ENCODE results near the gene PDLIM4. TPM values are rescaled to one million over a fixed set of nuclear protein-coding genes. Genes with fewer than 3 reads are reported as not detected.

PDLIM4 gene
- total RNA-seq, 1 donor: 67.7 TPM

GRCh38 chr5:132238901-132239500, 18.5 kb upstream of the PDLIM4 start:
- H4K20me1 ChIP-seq (ENCODE audit: insufficient read depth, low read length): no peaks in the 10 kb centered on the region
- H3K4me3 ChIP-seq (ENCODE audit: insufficient read depth, low read length): no peak overlapping the region
- H3K27me3 ChIP-seq (ENCODE audit: insufficient read depth, low read length): no peaks in the 10 kb centered on the region
- no peak overlapping the region for H3K4me2 ChIP-seq (ENCODE audit: insufficient read depth, low read length)
- no peaks in the 10 kb centered on the region for H3K9me3 ChIP-seq (ENCODE audit: low read depth, low read length)
- DNase-seq (ENCODE audit: insufficient read length, low spot score, missing footprints): no peak
- H3K36me3 ChIP-seq (ENCODE audit: insufficient read depth, low read length): no peaks in the 10 kb centered on the region
- H3K27ac ChIP-seq (ENCODE audit: low read depth, low read length): no peak overlapping the region
- TF ChIP-seq, protein P1, sequence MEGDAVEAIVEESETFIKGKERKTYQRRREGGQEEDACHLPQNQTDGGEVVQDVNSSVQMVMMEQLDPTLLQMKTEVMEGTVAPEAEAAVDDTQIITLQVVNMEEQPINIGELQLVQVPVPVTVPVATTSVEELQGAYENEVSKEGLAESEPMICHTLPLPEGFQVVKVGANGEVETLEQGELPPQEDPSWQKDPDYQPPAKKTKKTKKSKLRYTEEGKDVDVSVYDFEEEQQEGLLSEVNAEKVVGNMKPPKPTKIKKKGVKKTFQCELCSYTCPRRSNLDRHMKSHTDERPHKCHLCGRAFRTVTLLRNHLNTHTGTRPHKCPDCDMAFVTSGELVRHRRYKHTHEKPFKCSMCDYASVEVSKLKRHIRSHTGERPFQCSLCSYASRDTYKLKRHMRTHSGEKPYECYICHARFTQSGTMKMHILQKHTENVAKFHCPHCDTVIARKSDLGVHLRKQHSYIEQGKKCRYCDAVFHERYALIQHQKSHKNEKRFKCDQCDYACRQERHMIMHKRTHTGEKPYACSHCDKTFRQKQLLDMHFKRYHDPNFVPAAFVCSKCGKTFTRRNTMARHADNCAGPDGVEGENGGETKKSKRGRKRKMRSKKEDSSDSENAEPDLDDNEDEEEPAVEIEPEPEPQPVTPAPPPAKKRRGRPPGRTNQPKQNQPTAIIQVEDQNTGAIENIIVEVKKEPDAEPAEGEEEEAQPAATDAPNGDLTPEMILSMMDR (IDR thresholded peaks at IDR 0.05; ENCODE audit: extremely low read depth, low read depth, low read length): no peak
- no peak overlapping the region for H2AFZ ChIP-seq (ENCODE audit: low read length)
- H3K4me1 ChIP-seq (ENCODE audit: insufficient read depth, low read length): peaks cover 12% of the 10 kb centered on the region
- H3K79me2 ChIP-seq (ENCODE audit: insufficient read depth, low read length): no peaks in the 10 kb centered on the region

DNA sequence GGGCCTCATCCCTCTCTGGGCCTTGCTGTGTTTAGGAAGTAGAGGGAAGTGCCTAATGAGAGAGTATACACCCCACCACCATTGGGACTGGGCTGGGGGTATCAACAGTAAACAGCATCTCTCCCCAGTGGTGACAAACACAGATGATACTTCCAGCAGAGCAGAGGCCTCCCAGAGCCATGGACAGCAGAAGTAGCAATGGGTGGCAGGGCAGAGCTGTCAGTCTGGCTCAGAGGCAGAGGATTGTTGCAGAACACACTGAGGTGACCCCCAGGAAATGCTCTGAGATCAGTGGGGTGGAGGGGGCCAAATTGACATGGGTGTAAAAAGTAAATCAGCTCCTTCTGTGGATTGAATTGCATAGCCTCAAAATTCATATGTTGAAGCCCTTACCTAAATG, 17.7 kb upstream of the PDLIM4 start:
- H3K4me3 ChIP-seq (ENCODE audit: insufficient read depth, low read length): no peak overlapping the region
- no peaks in the 10 kb centered on the region for H3K9me3 ChIP-seq (ENCODE audit: low read depth, low read length)
- no peaks in the 10 kb centered on the region for H4K20me1 ChIP-seq (ENCODE audit: insufficient read depth, low read length)
- no peak for DNase-seq (ENCODE audit: insufficient read length, low spot score, missing footprints)
- H3K27ac ChIP-seq (ENCODE audit: low read depth, low read length): no peak overlapping the region
- H3K79me2 ChIP-seq (ENCODE audit: insufficient read depth, low read length): no peaks in the 10 kb centered on the region
- H3K27me3 ChIP-seq (ENCODE audit: insufficient read depth, low read length): no peaks in the 10 kb centered on the region
- peaks cover 12% of the 10 kb centered on the region for H3K4me1 ChIP-seq (ENCODE audit: insufficient read depth, low read length)
- H3K4me2 ChIP-seq (ENCODE audit: insufficient read depth, low read length): no peak overlapping the region
- no peak overlapping the region for H2AFZ ChIP-seq (ENCODE audit: low read length)
- H3K36me3 ChIP-seq (ENCODE audit: insufficient read depth, low read length): no peaks in the 10 kb centered on the region
- TF ChIP-seq, protein P1 (IDR thresholded peaks at IDR 0.05; ENCODE audit: extremely low read depth, low read depth, low read length): no peak

GRCh38 chr5:132243366-132243977, 14.0 kb upstream of the PDLIM4 start:
- Histone ChIP-seq H2AFZ (ENCODE audit: low read length) (no peak overlapping the region), H3K79me2 (ENCODE audit: insufficient read depth, low read length) (no peaks in the 10 kb centered on the region), H3K36me3 (ENCODE audit: insufficient read depth, low read length) (no peaks in the 10 kb centered on the region), H3K9me3 (ENCODE audit: low read depth, low read length) (no peaks in the 10 kb centered on the region), H3K27ac (ENCODE audit: low read depth, low read length) (no peak overlapping the region), H3K4me2 (ENCODE audit: insufficient read depth, low read length) (no peak overlapping the region), H3K27me3 (ENCODE audit: insufficient read depth, low read length) (no peaks in the 10 kb centered on the region), H3K4me3 (ENCODE audit: insufficient read depth, low read length) (no peak overlapping the region), H4K20me1 (ENCODE audit: insufficient read depth, low read length) (no peaks in the 10 kb centered on the region), H3K4me1 (ENCODE audit: insufficient read depth, low read length) (no peaks in the 10 kb centered on the region)
- DNase-seq (ENCODE audit: insufficient read length, low spot score, missing footprints): no peak
- TF ChIP-seq, protein P1 (IDR thresholded peaks at IDR 0.05; ENCODE audit: extremely low read depth, low read depth, low read length): no peak

DNA sequence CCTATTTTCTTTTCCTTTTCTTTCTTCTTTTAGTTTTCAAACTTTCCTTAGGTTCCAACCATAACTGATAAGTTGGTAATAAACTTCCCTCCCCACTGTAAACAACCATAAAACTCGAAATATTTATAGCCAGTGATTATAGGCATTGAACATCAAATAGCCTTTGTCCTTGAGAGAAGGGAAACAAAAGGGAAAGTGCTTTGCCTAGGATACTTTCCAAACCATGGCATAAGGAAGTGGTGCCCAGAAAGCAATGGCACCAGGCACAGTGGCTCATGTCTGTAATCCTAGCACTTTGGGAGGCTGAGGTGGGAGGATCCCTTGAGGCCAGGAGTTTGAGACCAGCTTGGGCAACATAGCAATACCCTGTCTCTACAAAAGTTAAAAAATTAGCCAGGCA, 11.9 kb upstream of the PDLIM4 start:
- H3K9me3 ChIP-seq (ENCODE audit: low read depth, low read length): no peaks in the 10 kb centered on the region
- no peak overlapping the region for H3K4me2 ChIP-seq (ENCODE audit: insufficient read depth, low read length)
- H3K4me3 ChIP-seq (ENCODE audit: insufficient read depth, low read length): no peak overlapping the region
- no peaks in the 10 kb centered on the region for H3K27me3 ChIP-seq (ENCODE audit: insufficient read depth, low read length)
- TF ChIP-seq, protein P1 (IDR thresholded peaks at IDR 0.05; ENCODE audit: extremely low read depth, low read depth, low read length): no peak
- no peaks in the 10 kb centered on the region for H3K36me3 ChIP-seq (ENCODE audit: insufficient read depth, low read length)
- no peaks in the 10 kb centered on the region for H4K20me1 ChIP-seq (ENCODE audit: insufficient read depth, low read length)
- no peaks in the 10 kb centered on the region for H3K79me2 ChIP-seq (ENCODE audit: insufficient read depth, low read length)
- no peaks in the 10 kb centered on the region for H3K4me1 ChIP-seq (ENCODE audit: insufficient read depth, low read length)
- DNase-seq (ENCODE audit: insufficient read length, low spot score, missing footprints): no peak
- no peak overlapping the region for H3K27ac ChIP-seq (ENCODE audit: low read depth, low read length)
- H2AFZ ChIP-seq (ENCODE audit: low read length): no peak overlapping the region
